Retinal pigment epithelial cell (primary cell): Measurements from ENCODE around the gene HSD17B4.

Source experiments
- DNase-seq: peaks from one replicate; pipeline ENCODE4 v3.0.0-alpha.2; 2010; ENCODE audit warnings: low read depth
- H3K4me3 ChIP-seq: 2 replicates; pipeline ENCODE4 v1.5.1; 2011; ENCODE audit warnings: mild to moderate bottlenecking, low read length, control low read depth, moderate library complexity
- CTCF ChIP-seq: conservative IDR thresholded peaks from 2 replicates; pipeline ENCODE4 v1.5.1; 2011; ENCODE audit warnings: low read depth, low read length, control low read depth, inconsistent platforms

Gene HSD17B4

DNA sequence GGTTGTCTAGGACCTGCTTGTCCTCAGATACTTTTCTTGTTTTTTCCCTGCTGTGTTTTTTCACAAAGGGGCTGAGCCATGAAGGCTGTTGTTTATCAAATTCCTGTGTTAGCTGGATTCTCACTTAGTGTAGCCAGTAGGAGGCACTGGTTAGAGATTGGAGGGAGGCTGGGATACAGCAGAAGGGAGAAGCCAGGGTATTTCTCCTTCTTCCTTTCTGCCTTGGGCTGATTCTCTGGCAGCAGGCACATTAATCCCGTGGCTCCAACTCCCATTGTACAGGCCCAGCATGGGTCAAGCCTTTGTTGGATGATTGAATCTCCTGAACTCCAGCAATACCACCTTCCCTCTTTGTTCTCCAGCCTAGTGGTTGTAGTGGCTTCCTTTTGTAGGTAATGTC, 130.7 kb downstream of the HSD17B4 start:
- TF ChIP-seq CTCF, result no peak
- no peak overlapping the region for H3K4me3 ChIP-seq
- DNase-seq, result no peak

DNA sequence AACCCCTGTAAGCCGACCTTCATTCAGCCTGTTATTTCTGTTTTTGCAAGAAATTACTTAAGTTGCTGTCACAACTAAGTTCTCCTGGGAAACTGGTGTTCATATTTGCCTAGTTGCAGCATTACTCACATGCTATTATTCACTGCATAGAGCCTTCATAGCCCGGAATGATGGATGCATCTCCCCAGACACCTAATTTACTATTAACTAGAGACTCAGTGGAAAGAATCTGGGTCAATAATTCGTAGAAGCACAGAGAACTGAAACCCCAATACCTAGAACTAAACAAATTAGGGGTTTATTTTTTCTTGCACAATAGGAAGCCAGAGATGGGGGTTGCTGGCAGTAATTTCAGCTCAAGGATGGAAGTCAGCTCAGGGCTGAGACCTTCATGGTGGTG, 131.4 kb downstream of the HSD17B4 start:
- no peak for TF ChIP-seq CTCF
- no peak for DNase-seq
- H3K4me3 ChIP-seq, result no peak overlapping the region
